ENCODE results near the gene CALHM5.

CALHM5 gene

DNA sequence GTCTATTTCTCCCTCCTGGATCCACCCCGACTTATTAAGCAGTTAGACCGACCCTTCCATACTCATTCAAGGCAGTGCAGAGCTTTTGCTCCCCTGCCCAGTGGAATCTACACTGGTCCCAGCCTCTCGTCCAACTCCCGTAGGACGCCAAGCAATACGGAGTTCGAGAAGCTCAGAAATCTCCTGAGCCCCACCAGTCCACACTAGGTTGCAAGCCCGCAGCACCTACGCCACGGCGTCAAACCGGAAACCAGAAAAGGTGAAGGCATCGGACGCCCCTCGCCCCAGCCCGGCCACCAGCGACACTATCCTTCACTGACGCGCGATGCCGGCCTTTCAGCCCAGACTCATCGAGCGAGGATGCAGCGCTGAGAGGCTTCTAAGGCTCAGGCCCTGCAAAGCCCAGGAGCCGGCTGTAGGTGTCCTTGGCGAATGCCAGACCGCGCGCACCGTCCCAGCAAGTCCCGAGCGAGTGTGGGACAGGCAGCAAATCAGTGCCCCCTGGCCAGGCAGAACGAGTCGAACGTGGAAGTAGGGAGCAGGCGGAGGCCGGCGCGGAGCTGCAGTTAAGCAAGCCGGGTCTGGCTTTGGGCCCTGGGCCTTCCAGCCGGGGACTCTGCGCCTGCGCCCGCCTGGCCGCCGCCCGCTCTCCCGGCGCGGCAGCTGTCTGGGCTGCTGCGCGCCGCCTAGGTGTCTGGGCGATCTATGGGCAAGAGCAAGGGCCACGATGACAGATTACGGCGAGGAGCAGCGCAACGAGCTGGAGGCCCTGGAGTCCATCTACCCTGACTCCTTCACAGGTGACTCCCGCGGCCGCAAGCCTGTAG is 59.6 kb downstream of the CALHM5 start, which contains the start of gene RWDD1:
Gene RWDD1, plus strand, starts transcription at position 649 of the 827 bp plus-strand sequence. Its CDS starts 79 bp downstream, at position 728.
- peaks cover 31% of the 10 kb centered on the region for H3K4me1 Mint-ChIP-seq
- TF ChIP-seq, protein P1, sequence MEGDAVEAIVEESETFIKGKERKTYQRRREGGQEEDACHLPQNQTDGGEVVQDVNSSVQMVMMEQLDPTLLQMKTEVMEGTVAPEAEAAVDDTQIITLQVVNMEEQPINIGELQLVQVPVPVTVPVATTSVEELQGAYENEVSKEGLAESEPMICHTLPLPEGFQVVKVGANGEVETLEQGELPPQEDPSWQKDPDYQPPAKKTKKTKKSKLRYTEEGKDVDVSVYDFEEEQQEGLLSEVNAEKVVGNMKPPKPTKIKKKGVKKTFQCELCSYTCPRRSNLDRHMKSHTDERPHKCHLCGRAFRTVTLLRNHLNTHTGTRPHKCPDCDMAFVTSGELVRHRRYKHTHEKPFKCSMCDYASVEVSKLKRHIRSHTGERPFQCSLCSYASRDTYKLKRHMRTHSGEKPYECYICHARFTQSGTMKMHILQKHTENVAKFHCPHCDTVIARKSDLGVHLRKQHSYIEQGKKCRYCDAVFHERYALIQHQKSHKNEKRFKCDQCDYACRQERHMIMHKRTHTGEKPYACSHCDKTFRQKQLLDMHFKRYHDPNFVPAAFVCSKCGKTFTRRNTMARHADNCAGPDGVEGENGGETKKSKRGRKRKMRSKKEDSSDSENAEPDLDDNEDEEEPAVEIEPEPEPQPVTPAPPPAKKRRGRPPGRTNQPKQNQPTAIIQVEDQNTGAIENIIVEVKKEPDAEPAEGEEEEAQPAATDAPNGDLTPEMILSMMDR (IDR thresholded peaks at IDR 0.05; ENCODE audit: unreplicated experiment in 3 of 3), result no peak
- H3K9me3 Mint-ChIP-seq, result no peaks in the 10 kb centered on the region
- H3K27me3 Mint-ChIP-seq (ENCODE audit: low read depth), result peaks cover 4% of the 10 kb centered on the region
- H3K4me3 Mint-ChIP-seq, result peak within 1 kb of the TSS; percentile 96 to 99 (median 97)
- H3K27ac Mint-ChIP-seq, result peak within 1 kb of the TSS; percentile 94 to 99 (median 98)
- peaks cover 12% of the 10 kb centered on the region for H3K36me3 Mint-ChIP-seq (ENCODE audit: low read depth)

DNA sequence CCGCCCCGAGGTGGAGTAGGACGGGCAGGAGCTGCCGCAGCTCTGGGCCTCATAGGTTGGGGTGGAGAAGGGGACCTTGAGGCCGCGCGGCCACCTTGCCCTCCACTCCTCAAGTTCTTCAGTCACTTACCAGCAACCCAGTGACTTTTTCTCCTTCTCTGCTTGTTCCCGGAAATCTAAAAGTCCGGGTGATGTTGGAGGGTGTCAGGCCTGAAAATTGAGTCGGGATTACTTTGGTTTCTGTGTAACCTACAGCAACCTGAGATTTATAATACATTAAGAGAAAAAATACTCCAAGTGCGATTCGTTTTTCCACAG is 60.2 kb downstream of the CALHM5 start:
- H3K27me3 Mint-ChIP-seq (ENCODE audit: low read depth), result peaks cover 4% of the 10 kb centered on the region
- peak overlapping the region; percentile 96 to 99 (median 97) for H3K4me3 Mint-ChIP-seq
- no peaks in the 10 kb centered on the region for H3K9me3 Mint-ChIP-seq
- peaks cover 17% of the 10 kb centered on the region for H3K36me3 Mint-ChIP-seq (ENCODE audit: low read depth)
- peak overlapping the region; percentile 94 to 99 (median 98) for H3K27ac Mint-ChIP-seq
- peaks cover 36% of the 10 kb centered on the region for H3K4me1 Mint-ChIP-seq
- TF ChIP-seq, protein P1 (IDR thresholded peaks at IDR 0.05; ENCODE audit: unreplicated experiment in 3 of 3), result no peak

DNA sequence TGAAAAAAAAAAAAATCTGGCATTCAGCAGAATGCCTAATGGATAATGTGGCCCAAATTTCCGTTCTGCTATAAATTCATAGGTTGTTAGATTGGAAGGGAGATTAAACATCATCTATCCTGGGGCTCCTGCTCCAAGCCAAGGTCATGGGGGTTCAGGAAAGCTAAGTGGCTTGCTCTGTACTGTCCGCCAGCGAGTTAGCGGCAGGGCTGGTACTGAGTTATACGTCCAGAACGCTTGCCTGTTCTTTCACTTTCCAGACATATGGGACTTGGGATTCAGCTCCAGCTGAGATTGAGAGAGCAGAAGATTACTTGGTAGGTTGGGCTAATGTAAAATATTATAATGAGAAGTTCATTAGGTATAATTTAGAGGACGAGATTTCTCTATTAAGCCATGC is 60.7 kb downstream of the CALHM5 start:
- Mint-ChIP-seq H3K27me3 (ENCODE audit: low read depth) (peaks cover under 1% of the 10 kb centered on the region), H3K4me1 (peaks cover 36% of the 10 kb centered on the region), H3K27ac (peak overlapping the region; percentile 94 to 99 (median 98)), H3K36me3 (ENCODE audit: low read depth) (peaks cover 20% of the 10 kb centered on the region), H3K4me3 (peak overlapping the region; percentile 96 to 99 (median 97)), H3K9me3 (no peaks in the 10 kb centered on the region)
- TF ChIP-seq, protein P1 (IDR thresholded peaks at IDR 0.05; ENCODE audit: unreplicated experiment in 3 of 3), result no peak

Data from nephron (organoid).